Measurements from ENCODE around the gene ROR1. TPM values are rescaled to one million over a fixed set of nuclear protein-coding genes. Genes with fewer than 3 reads are reported as not detected.

ROR1 gene
- total RNA-seq, 4 donors from 2014 or later = 0.73 to 2.6 (median 1.4) TPM

DNA sequence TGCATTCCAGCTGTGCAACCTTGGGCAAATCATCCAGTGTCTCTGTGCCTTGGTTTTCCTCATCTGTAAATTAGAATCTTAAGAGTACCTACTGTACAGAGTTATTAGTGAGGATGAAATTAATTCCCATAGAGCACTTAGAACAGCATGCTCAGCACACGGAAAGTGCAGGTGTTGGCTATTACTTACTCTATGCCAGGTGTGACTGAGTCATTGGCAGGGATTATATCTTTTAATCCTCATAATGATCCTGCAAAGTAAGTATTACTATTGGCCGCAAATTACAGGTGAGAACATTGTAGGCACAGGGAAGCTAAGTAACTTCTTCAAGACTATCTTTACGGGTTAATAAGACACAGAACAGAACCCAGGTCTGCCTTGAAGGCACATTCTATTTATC is 423.3 kb downstream of the ROR1 start:
- intact Hi-C loops (cut with DNase I) = no loop called here
- 95 to 96% methylated on average over 3 of the region's 3 CpGs for WGBS, 2 donors

DNA sequence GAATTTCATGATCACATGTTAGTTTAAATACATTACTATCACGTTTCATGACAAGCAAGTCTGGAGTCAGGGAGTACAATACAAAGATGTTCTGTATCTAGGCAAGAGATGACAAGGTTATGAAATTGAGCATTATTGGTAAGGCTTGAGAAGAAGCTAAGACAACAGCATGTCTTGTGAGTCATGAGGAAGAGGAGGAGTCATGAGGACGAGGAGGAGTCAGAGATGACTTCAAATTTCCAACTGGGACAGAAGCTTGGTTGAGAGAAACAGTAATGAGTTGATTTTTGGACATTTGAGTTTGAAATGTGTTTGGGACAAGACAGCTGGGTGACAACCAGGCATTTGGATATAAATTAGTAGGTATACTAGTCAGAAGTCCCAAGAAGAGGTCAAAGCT is 425.3 kb downstream of the ROR1 start:
- Histone ChIP-seq H3K4me1 (peaks cover 7% of the 10 kb centered on the region in 2 donors), H3K27ac (no peak overlapping the region), H3K27me3 (no peaks in the 10 kb centered on the region), H3K36me3 (no peaks in the 10 kb centered on the region), H3K4me3 (replicated peaks in 1 of 3) (no peak overlapping the region), H3K9me3 (no peaks in the 10 kb centered on the region)
- TF ChIP-seq, protein P1, sequence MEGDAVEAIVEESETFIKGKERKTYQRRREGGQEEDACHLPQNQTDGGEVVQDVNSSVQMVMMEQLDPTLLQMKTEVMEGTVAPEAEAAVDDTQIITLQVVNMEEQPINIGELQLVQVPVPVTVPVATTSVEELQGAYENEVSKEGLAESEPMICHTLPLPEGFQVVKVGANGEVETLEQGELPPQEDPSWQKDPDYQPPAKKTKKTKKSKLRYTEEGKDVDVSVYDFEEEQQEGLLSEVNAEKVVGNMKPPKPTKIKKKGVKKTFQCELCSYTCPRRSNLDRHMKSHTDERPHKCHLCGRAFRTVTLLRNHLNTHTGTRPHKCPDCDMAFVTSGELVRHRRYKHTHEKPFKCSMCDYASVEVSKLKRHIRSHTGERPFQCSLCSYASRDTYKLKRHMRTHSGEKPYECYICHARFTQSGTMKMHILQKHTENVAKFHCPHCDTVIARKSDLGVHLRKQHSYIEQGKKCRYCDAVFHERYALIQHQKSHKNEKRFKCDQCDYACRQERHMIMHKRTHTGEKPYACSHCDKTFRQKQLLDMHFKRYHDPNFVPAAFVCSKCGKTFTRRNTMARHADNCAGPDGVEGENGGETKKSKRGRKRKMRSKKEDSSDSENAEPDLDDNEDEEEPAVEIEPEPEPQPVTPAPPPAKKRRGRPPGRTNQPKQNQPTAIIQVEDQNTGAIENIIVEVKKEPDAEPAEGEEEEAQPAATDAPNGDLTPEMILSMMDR (IDR thresholded peaks at IDR 0.05) = no peak
- TF ChIP-seq POLR2A (IDR thresholded peaks at IDR 0.05) = no peak
- no peak for DNase-seq
- WGBS, 2 donors = 73 to 92% methylated on average over 1 to 2 of the region's 2 CpGs
- intact Hi-C loops (cut with DNase I) = no loop called here

More for the DNA sequence above, 423.3 kb downstream of the ROR1 start:
- no peak for TF ChIP-seq POLR2A (IDR thresholded peaks at IDR 0.05)
- TF ChIP-seq, protein P1 (IDR thresholded peaks at IDR 0.05) = no peak
- Histone ChIP-seq H3K4me1 (peaks cover 8 to 10% of the 10 kb centered on the region in 2 donors), H3K36me3 (no peaks in the 10 kb centered on the region), H3K9me3 (no peaks in the 10 kb centered on the region), H3K27ac (no peak overlapping the region), H3K4me3 (replicated peaks in 1 of 3) (no peak overlapping the region), H3K27me3 (no peaks in the 10 kb centered on the region)
- no peak for DNase-seq

DNA sequence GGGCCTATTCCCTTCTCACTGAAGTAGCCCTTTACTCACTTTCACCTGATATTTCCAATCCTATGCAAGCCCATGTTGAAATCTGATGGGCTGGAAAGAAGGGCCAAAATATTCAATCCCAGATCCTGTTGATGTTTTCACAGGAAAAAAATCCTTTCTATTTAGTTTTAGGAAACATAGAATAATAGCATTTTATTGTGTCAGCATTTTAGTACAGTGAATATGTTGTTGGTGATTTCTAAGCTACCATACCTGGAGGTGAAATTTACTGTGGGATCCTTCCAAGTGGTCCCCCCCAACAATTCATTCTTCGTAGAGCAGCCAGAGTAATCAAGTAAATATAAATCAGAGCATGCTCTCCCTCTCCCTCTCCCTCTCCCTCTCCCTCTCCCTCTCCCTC is 426.2 kb downstream of the ROR1 start:
- Histone ChIP-seq H3K27ac (no peak overlapping the region), H3K27me3 (no peaks in the 10 kb centered on the region), H3K4me1 (no peaks in the 10 kb centered on the region), H3K4me3 (replicated peaks in 1 of 3) (no peak overlapping the region), H3K36me3 (no peaks in the 10 kb centered on the region), H3K9me3 (no peaks in the 10 kb centered on the region)
- intact Hi-C loops (cut with DNase I) = no loop called here
- TF ChIP-seq, protein P1 (IDR thresholded peaks at IDR 0.05) = no peak
- TF ChIP-seq POLR2A (IDR thresholded peaks at IDR 0.05) = no peak
- no peak for DNase-seq
- 0 to 88% methylated on average over 1 of the region's 1 CpG for WGBS, 2 donors

DNA sequence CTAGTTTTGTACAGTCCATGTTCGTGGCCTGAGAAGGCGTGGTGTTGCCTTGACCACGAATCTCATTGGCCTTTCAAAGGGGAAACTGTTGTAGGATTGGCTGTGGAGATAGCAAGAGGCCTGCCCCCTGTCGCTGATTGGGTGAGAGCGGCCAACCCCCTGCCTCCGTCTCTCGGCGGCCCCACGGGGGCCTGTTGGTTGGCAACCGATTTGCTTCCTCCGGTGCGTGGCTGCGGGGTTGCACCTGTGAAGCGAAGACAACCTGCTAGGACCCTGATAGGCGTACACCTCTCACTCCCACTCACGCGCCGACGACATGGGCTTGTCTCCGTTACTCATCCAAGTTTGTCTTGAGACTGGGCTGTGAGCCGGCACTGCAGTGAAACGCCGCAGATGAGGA is 429.6 kb downstream of the ROR1 start, which contains the start of gene UBE2U:
Gene UBE2U (plus strand): TSS at position 204 of the 400 bp plus-strand sequence. CDS start 428 bp downstream, outside the sequence.
- H3K27me3 ChIP-seq = no peaks in the 10 kb centered on the region
- H3K27ac ChIP-seq = no peak within 1 kb of the TSS
- H3K9me3 ChIP-seq = no peaks in the 10 kb centered on the region
- TF ChIP-seq, protein P1 (IDR thresholded peaks at IDR 0.05) = no peak
- no peak for TF ChIP-seq POLR2A (IDR thresholded peaks at IDR 0.05)
- no peak for DNase-seq
- H3K4me1 ChIP-seq = no peaks in the 10 kb centered on the region
- H3K4me3 ChIP-seq (replicated peaks in 1 of 3) = no peak within 1 kb of the TSS
- H3K36me3 ChIP-seq = no peaks in the 10 kb centered on the region
- 93 to 96% methylated on average over 23 of the region's 23 CpGs for WGBS, 2 donors
- intact Hi-C loops (cut with DNase I) = no loop called here

DNA sequence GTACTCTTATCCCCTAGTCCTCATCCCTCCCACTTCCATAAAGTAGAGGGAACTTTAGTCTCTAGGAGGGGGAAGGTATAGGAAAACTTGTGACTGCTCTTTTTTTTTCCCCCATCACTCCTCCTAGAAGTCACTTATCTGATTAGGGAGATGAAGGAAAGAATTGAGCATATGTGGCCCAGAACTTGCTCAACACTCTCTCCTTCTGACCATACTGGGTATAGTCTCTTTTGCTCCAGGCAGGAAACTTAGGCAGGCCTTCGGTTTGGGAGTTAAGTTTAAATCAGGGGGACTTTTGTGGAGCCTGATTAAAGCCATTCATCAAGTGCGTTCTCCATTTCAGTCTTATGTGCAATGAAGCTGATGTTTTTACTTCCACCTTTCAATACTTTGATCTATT is 435.4 kb downstream of the ROR1 start:
- no peaks in the 10 kb centered on the region for H3K9me3 ChIP-seq
- 71 to 84% methylated on average over 2 of the region's 2 CpGs for WGBS, 2 donors
- no peaks in the 10 kb centered on the region for H3K27me3 ChIP-seq

More for the DNA sequence above, 435.4 kb downstream of the ROR1 start:
- Histone ChIP-seq H3K27ac (no peak overlapping the region), H3K4me3 (replicated peaks in 1 of 3) (no peak overlapping the region), H3K4me1 (no peaks in the 10 kb centered on the region), H3K36me3 (no peaks in the 10 kb centered on the region)
- no peak for TF ChIP-seq POLR2A (IDR thresholded peaks at IDR 0.05)
- TF ChIP-seq, protein P1 (IDR thresholded peaks at IDR 0.05) = no peak
- intact Hi-C loops (cut with DNase I) = no loop called here
- DNase-seq = no peak

All from thyroid gland (tissue), 4 donors.